Keratinocyte (primary cell): ENCODE results near the gene FAM83E.

ENCODE experiments used
- EZH2 ChIP-seq: IDR thresholded peaks from one replicate; pipeline ENCODE4 v1.6.1; 2012; ENCODE audit warnings: inconsistent platforms, mild to moderate bottlenecking, low read length, moderate library complexity
- TF ChIP-seq, protein P1 (sequence below), 3 experiments: IDR thresholded peaks in 1 of 3; conservative IDR thresholded peaks in 1 of 3; optimal IDR thresholded peaks in 1 of 3; 2 replicates in 2 of 3; 3 replicates in 1 of 3; pipeline versions ENCODE3 to v1.5.1; 2011; ENCODE audit warnings: low read length in 3 of 3, mild to moderate bottlenecking in 3 of 3, moderate library complexity in 2 of 3, control low read depth in 1 of 3, inconsistent platforms in 1 of 3; ENCODE audit not compliant: insufficient read depth in 2 of 3; ENCODE audit errors: extremely low read depth in 1 of 3

DNA sequence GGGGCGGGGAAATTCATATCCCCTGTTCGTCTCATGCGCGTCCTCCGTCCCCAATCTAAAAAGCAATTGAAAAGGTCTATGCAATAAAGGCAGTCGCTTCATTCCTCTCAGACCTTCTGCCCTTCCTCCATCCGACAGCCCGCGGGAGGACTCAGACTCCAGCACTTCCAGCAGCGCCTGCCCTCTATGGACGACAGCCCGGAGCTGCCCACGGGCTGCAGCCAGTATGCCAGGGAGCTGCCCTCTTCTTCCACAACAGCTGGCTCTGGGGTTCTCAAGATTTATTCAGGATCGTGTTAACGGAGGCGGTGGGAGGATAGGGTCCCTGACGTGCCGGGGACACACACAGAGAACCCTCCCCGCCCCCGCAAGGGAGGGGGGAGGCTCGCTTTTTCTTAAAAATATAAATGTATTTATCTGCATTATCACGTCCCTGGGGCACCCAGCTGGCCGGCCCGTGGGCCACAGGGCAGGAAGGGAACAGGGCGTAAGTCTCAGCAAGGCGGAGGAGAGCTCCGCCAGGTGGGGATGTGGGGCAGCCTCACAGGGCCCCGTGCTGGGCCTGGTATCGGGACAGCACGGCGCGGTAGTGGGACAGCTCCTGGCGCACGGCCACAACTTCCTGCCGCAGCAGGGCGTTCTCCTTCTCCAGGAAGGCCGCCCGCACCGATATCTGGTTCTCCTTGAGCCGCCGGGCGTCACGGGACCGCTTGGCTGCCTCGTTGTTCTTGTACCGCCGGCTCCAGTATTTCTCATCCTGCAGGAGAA, 15.6 kb upstream of the FAM83E start:
- TF ChIP-seq, protein P1, sequence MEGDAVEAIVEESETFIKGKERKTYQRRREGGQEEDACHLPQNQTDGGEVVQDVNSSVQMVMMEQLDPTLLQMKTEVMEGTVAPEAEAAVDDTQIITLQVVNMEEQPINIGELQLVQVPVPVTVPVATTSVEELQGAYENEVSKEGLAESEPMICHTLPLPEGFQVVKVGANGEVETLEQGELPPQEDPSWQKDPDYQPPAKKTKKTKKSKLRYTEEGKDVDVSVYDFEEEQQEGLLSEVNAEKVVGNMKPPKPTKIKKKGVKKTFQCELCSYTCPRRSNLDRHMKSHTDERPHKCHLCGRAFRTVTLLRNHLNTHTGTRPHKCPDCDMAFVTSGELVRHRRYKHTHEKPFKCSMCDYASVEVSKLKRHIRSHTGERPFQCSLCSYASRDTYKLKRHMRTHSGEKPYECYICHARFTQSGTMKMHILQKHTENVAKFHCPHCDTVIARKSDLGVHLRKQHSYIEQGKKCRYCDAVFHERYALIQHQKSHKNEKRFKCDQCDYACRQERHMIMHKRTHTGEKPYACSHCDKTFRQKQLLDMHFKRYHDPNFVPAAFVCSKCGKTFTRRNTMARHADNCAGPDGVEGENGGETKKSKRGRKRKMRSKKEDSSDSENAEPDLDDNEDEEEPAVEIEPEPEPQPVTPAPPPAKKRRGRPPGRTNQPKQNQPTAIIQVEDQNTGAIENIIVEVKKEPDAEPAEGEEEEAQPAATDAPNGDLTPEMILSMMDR (optimal IDR thresholded peaks at IDR 0.05 in 1 of 3, IDR thresholded peaks at IDR 0.05 in 1 of 3, conservative IDR thresholded peaks at IDR 0.05 in 1 of 3; ENCODE audit: extremely low read depth in 1 of 3, insufficient read depth in 2 of 3, low read length in 3 of 3) = no peak
- TF ChIP-seq EZH2 = no peak
